ENCODE results near the gene ZNF106. TPM values are rescaled to one million over a fixed set of nuclear protein-coding genes. Genes with fewer than 3 reads are reported as not detected.

The ZNF106 gene
- total RNA-seq, 1 experiment from 2014 or later: 28.5 TPM

- DNase-seq (ENCODE audit: low read depth, low spot score) (no peak), ATAC-seq (no peak)
- Histone ChIP-seq H3K4me3 (replicated peaks in 1 of 2; ENCODE audit: low read depth in 1 of 2, low read length in 2 of 2) (no peak overlapping the region), H3K4me2 (ENCODE audit: low read length) (no peak overlapping the region), H4K20me1 (ENCODE audit: insufficient read depth) (no peaks in the 10 kb centered on the region), H3K4me1 (ENCODE audit: control insufficient read depth in 1 of 2, insufficient read depth in 2 of 2, low read length in 2 of 2) (no peaks in the 10 kb centered on the region), H3K36me3 (ENCODE audit: control insufficient read depth in 1 of 2, insufficient read depth in 2 of 2, low read length in 2 of 2) (peaks cover 8 to 25% of the 10 kb centered on the region in 2 experiments; a peak in 2 of 4 replicates), H3K27me3 (ENCODE audit: insufficient read depth, low read length) (no peaks in the 10 kb centered on the region), H3K9ac (ENCODE audit: low read length) (no peak overlapping the region), H2AFZ (ENCODE audit: low read depth, low read length, poor library complexity, severe bottlenecking) (no peak overlapping the region), H3K27ac (ENCODE audit: low read depth, low read length) (no peak overlapping the region), H3K9me2 (ENCODE audit: insufficient read depth) (no peaks in the 10 kb centered on the region), H3K9me3 (ENCODE audit: control insufficient read depth in 1 of 2, insufficient read depth in 1 of 2, low read depth in 1 of 2, low read length in 2 of 2) (no peaks in the 10 kb centered on the region), H3K79me2 (ENCODE audit: insufficient read depth, low read length) (no peaks in the 10 kb centered on the region)
- intact Hi-C loops (cut with micrococcal nuclease): no loop called here
- RAD21 ChIA-PET (ENCODE audit: low non-redundant PET in 1 of 2, low total read pairs in 2 of 2, uncharacterized antibody in 2 of 2, unreplicated experiment in 2 of 2): no interaction called here
- TF ChIP-seq POLR2A (IDR thresholded peaks at IDR 0.05; ENCODE audit: borderline replicate concordance, extremely low read depth, insufficient read depth, insufficient read length) (no peak), CBX3 (IDR thresholded peaks at IDR 0.05; ENCODE audit: low read depth) (no peak), YY1 (IDR thresholded peaks at IDR 0.05; ENCODE audit: extremely low read depth, insufficient replicate concordance, low read depth, low read length) (no peak), RAD21 (IDR thresholded peaks at IDR 0.05; ENCODE audit: low read depth) (no peak)
- TF ChIP-seq, protein P1, sequence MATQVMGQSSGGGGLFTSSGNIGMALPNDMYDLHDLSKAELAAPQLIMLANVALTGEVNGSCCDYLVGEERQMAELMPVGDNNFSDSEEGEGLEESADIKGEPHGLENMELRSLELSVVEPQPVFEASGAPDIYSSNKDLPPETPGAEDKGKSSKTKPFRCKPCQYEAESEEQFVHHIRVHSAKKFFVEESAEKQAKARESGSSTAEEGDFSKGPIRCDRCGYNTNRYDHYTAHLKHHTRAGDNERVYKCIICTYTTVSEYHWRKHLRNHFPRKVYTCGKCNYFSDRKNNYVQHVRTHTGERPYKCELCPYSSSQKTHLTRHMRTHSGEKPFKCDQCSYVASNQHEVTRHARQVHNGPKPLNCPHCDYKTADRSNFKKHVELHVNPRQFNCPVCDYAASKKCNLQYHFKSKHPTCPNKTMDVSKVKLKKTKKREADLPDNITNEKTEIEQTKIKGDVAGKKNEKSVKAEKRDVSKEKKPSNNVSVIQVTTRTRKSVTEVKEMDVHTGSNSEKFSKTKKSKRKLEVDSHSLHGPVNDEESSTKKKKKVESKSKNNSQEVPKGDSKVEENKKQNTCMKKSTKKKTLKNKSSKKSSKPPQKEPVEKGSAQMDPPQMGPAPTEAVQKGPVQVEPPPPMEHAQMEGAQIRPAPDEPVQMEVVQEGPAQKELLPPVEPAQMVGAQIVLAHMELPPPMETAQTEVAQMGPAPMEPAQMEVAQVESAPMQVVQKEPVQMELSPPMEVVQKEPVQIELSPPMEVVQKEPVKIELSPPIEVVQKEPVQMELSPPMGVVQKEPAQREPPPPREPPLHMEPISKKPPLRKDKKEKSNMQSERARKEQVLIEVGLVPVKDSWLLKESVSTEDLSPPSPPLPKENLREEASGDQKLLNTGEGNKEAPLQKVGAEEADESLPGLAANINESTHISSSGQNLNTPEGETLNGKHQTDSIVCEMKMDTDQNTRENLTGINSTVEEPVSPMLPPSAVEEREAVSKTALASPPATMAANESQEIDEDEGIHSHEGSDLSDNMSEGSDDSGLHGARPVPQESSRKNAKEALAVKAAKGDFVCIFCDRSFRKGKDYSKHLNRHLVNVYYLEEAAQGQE (IDR thresholded peaks at IDR 0.05; ENCODE audit: low read depth): no peak
- no TSS peak for BruUV-seq (replicated peaks)
- POLR2A ChIA-PET: no interaction called here
- CTCF ChIA-PET: no interaction called here
Measured at GRCh38 chr15:42447599-42447998, 43.3 kb downstream of the ZNF106 start.

DNA sequence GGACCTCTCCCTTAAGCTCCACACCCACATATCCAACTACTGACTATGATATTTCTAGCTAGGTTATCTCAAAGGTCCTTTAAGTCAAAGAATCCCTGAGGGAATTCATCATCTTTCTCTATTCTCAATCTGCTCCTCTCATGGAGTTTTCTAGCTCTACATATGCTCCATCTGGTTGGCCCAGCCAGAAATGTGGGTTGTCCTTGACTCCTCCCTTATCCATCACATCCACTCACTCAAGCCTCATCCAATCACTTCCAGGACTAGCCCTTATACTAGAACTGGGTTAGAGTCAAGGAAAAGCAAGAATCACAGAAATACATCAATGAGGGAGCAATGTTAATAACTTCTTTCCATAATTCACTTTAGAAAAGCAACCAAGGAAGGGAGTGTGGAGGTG lies 45.4 kb downstream of the ZNF106 start:
- no peak for DNase-seq (ENCODE audit: low read depth, low spot score)
- Histone ChIP-seq H3K4me1 (ENCODE audit: control insufficient read depth in 1 of 2, insufficient read depth in 2 of 2, low read length in 2 of 2) (no peaks in the 10 kb centered on the region), H3K9me3 (ENCODE audit: control insufficient read depth in 1 of 2, insufficient read depth in 1 of 2, low read depth in 1 of 2, low read length in 2 of 2) (no peaks in the 10 kb centered on the region), H3K79me2 (ENCODE audit: insufficient read depth, low read length) (no peaks in the 10 kb centered on the region), H3K36me3 (ENCODE audit: control insufficient read depth in 1 of 2, insufficient read depth in 2 of 2, low read length in 2 of 2) (peaks cover 8 to 23% of the 10 kb centered on the region in 2 experiments; a peak in 2 of 4 replicates), H3K9ac (ENCODE audit: low read length) (no peak overlapping the region), H4K20me1 (ENCODE audit: insufficient read depth) (no peaks in the 10 kb centered on the region), H3K27ac (ENCODE audit: low read depth, low read length) (no peak overlapping the region), H3K27me3 (ENCODE audit: insufficient read depth, low read length) (no peaks in the 10 kb centered on the region), H3K9me2 (ENCODE audit: insufficient read depth) (no peaks in the 10 kb centered on the region), H3K4me3 (replicated peaks in 1 of 2; ENCODE audit: low read depth in 1 of 2, low read length in 2 of 2) (no peak overlapping the region), H3K4me2 (ENCODE audit: low read length) (no peak overlapping the region), H2AFZ (ENCODE audit: low read depth, low read length, poor library complexity, severe bottlenecking) (no peak overlapping the region)
- RAD21 ChIA-PET (ENCODE audit: low non-redundant PET in 1 of 2, low total read pairs in 2 of 2, uncharacterized antibody in 2 of 2, unreplicated experiment in 2 of 2): no interaction called here
- ATAC-seq: no peak
- BruUV-seq (replicated peaks): no TSS peak
- CTCF ChIA-PET: no interaction called here
- POLR2A ChIA-PET: no interaction called here
- intact Hi-C loops (cut with micrococcal nuclease): no loop called here
- TF ChIP-seq, protein P2, sequence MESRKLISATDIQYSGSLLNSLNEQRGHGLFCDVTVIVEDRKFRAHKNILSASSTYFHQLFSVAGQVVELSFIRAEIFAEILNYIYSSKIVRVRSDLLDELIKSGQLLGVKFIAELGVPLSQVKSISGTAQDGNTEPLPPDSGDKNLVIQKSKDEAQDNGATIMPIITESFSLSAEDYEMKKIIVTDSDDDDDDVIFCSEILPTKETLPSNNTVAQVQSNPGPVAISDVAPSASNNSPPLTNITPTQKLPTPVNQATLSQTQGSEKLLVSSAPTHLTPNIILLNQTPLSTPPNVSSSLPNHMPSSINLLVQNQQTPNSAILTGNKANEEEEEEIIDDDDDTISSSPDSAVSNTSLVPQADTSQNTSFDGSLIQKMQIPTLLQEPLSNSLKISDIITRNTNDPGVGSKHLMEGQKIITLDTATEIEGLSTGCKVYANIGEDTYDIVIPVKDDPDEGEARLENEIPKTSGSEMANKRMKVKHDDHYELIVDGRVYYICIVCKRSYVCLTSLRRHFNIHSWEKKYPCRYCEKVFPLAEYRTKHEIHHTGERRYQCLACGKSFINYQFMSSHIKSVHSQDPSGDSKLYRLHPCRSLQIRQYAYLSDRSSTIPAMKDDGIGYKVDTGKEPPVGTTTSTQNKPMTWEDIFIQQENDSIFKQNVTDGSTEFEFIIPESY (IDR thresholded peaks at IDR 0.05; ENCODE audit: extremely low read depth, insufficient replicate concordance, low read length): no peak
- no peak for TF ChIP-seq SIN3A (IDR thresholded peaks at IDR 0.05; ENCODE audit: low read depth)
- no peak for TF ChIP-seq CTCF (IDR thresholded peaks at IDR 0.05 in 2 of 3, conservative IDR thresholded peaks at IDR 0.05 in 1 of 3; ENCODE audit: borderline replicate concordance in 1 of 3, insufficient read depth in 1 of 3, low read depth in 2 of 3, low read length in 2 of 3)
- no peak for TF ChIP-seq POLR2AphosphoS5 (IDR thresholded peaks at IDR 0.05; ENCODE audit: low read depth, low read length)
- no peak for TF ChIP-seq CBX3 (IDR thresholded peaks at IDR 0.05; ENCODE audit: low read depth)
- TF ChIP-seq, protein P3, sequence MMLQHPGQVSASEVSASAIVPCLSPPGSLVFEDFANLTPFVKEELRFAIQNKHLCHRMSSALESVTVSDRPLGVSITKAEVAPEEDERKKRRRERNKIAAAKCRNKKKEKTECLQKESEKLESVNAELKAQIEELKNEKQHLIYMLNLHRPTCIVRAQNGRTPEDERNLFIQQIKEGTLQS (IDR thresholded peaks at IDR 0.05): no peak
- no peak for TF ChIP-seq SP1 (IDR thresholded peaks at IDR 0.05; ENCODE audit: low read depth)
- TF ChIP-seq JUND (IDR thresholded peaks at IDR 0.05): no peak
- TF ChIP-seq SRF (IDR thresholded peaks at IDR 0.05; ENCODE audit: low read depth): no peak
- TF ChIP-seq CEBPB (IDR thresholded peaks at IDR 0.05; ENCODE audit: low read depth): no peak
